Natural killer cell (primary cell): ENCODE measurements around the gene IVNS1ABP. TPM values are rescaled to one million over a fixed set of nuclear protein-coding genes. Genes with fewer than 3 reads are reported as not detected.
A peak's percentile ranks its signal among the peaks of the same experiment; 100 is the strongest.

ENCODE experiments used
- ATAC-seq, 3 donors: fragments of 150-1000 bp in 2 of 3; fragments of 200-7000 bp in 1 of 3; cut with Tn5 transposase; 1 replicate in 1 of 3; 2 replicates in 2 of 3; pipeline ENCODE4 v1.10.0; 2021; ENCODE audit warnings: mild to moderate bottlenecking in 2 of 3, moderate library complexity in 2 of 3
- DNase-seq, 2 donors: peaks; one replicate each; pipeline versions ENCODE4 v3.0.0 to v3.0.0-alpha.2; 2013 to 2021; ENCODE audit warnings: mixed read lengths in 1 of 2
- H3K27ac ChIP-seq: one replicate; pipeline ENCODE4 v1.5.1; 2013; ENCODE audit warnings: mild to moderate bottlenecking, low read length
- H3K27me3 ChIP-seq: one replicate; pipeline ENCODE4 v1.6.1; 2013; ENCODE audit warnings: low read length; ENCODE audit not compliant: control insufficient read depth, insufficient read depth
- H3K36me3 ChIP-seq: one replicate; pipeline ENCODE4 v1.6.1; 2013; ENCODE audit warnings: low read length; ENCODE audit not compliant: control insufficient read depth, insufficient read depth
- H3K4me1 ChIP-seq: one replicate; pipeline ENCODE4 v1.6.1; 2013; ENCODE audit warnings: low read length; ENCODE audit not compliant: control insufficient read depth, insufficient read depth
- H3K4me3 ChIP-seq: one replicate; pipeline ENCODE4 v1.5.1; 2013; ENCODE audit warnings: low read length
- H3K9me3 ChIP-seq: one replicate; pipeline ENCODE4 v1.6.1; 2013; ENCODE audit warnings: low read length; ENCODE audit not compliant: control insufficient read depth, insufficient read depth
- H3K27ac Mint-ChIP-seq, 2 donors: one replicate each; pipeline ENCODE4 v1.8.0; 2022; ENCODE audit warnings: mild to moderate bottlenecking in 2 of 2, mixed read lengths in 2 of 2, moderate library complexity in 1 of 2
- H3K27me3 Mint-ChIP-seq, 2 donors: one replicate each; pipeline ENCODE4 v1.8.0; 2022; ENCODE audit warnings: low read depth in 2 of 2, mixed read lengths in 2 of 2
- H3K36me3 Mint-ChIP-seq: one replicate; pipeline ENCODE4 v1.8.0; 2022; ENCODE audit warnings: mixed read lengths
- H3K4me1 Mint-ChIP-seq, 2 donors: one replicate each; pipeline ENCODE4 v1.8.0; 2022; ENCODE audit warnings: mixed read lengths in 2 of 2
- H3K4me3 Mint-ChIP-seq: one replicate; pipeline ENCODE4 v1.8.0; 2022; ENCODE audit warnings: mild to moderate bottlenecking, moderate library complexity, mixed read lengths
- H3K9me3 Mint-ChIP-seq, 2 donors: one replicate each; pipeline ENCODE4 v1.8.0; 2022; ENCODE audit warnings: mixed read lengths in 2 of 2
- CTCF ChIP-seq: fragments of 200-600 bp; IDR thresholded peaks from one replicate; pipeline ENCODE4 v1.8.0; 2022; ENCODE audit warnings: antibody characterized with exemption
- WGBS: methylation state at CpG from one replicate; pipeline ENCODE4 v1.1.7; 2013; ENCODE audit warnings: missing lambda C conversion rate; ENCODE audit not compliant: insufficient coverage; 5-methylcytosine and 5-hydroxymethylcytosine counted together
- intact Hi-C: fragments of 100-400 bp; cut with micrococcal nuclease; formaldehyde crosslinking; loops from one replicate; pipeline ENCODE4 v1.14.2; 2022
- total RNA-seq, 4 donors: library from RNA; stranded (reverse); fragments of 120-200 nt in 1 of 4; gene quantifications; one replicate each; pipeline versions ENCODE4 v1.2.3 to v1.2.4, GENCODE V29; 2013 to 2022

Gene IVNS1ABP
- total RNA-seq, 3 donors from 2014 or later (not counting 1 experiment from before 2014, with no cell fraction given), result 250 to 394 (median 299) TPM

GRCh38 chr1:185316163-185317033 lies 645 bp downstream of the IVNS1ABP start:
- no peak for TF ChIP-seq CTCF
- Histone ChIP-seq H3K36me3 (peaks cover 4% of the 10 kb centered on the region), H3K4me3 (peak overlapping the region; percentile 99), H3K27ac (peak overlapping the region; percentile 100), H3K27me3 (no peaks in the 10 kb centered on the region), H3K9me3 (no peaks in the 10 kb centered on the region), H3K4me1 (peaks cover 16% of the 10 kb centered on the region)
- ATAC-seq (peak; percentile 55 to 70 (median 56)), DNase-seq (peak; percentile 90)
- intact Hi-C loops, result loop anchor here (1.0 to 10.0 kb wide), 10 partner anchors 23 to 1058 kb away; partner anchors contain the start of genes NIBAN1, ODR4, SWT1 and TPR
- Mint-ChIP-seq H3K36me3 (peaks cover 6% of the 10 kb centered on the region), H3K4me3 (peak overlapping the region; percentile 95), H3K4me1 (peaks cover 61 to 66% of the 10 kb centered on the region in 2 donors), H3K27me3 (no peaks in the 10 kb centered on the region), H3K9me3 (no peaks in the 10 kb centered on the region), H3K27ac (peak overlapping the region; percentile 98 to 99)
- under 1% methylated on average over 88 of the region's 88 CpGs for WGBS

GRCh38 chr1:185315445-185316071 lies 1.5 kb downstream of the IVNS1ABP start:
- H3K4me1 ChIP-seq, result peaks cover 18% of the 10 kb centered on the region
- TF ChIP-seq CTCF, result no peak
- H3K9me3 Mint-ChIP-seq, result no peaks in the 10 kb centered on the region
- ATAC-seq, result no peak
- peak overlapping the region; percentile 95 for H3K4me3 Mint-ChIP-seq
- peak overlapping the region; percentile 98 to 99 for H3K27ac Mint-ChIP-seq
- peak overlapping the region; percentile 100 for H3K27ac ChIP-seq
- H3K36me3 ChIP-seq, result peaks cover 10% of the 10 kb centered on the region
- H3K27me3 Mint-ChIP-seq, result no peaks in the 10 kb centered on the region
- no peak for DNase-seq
- H3K9me3 ChIP-seq, result no peaks in the 10 kb centered on the region
- peak overlapping the region; percentile 99 for H3K4me3 ChIP-seq
- 10% methylated on average over 8 of the region's 8 CpGs for WGBS
- no peaks in the 10 kb centered on the region for H3K27me3 ChIP-seq
- peaks cover 68 to 74% of the 10 kb centered on the region in 2 donors for H3K4me1 Mint-ChIP-seq
- intact Hi-C loops, result loop anchor here (2.0 to 10.0 kb wide), 6 partner anchors 57 to 1059 kb away; partner anchors contain the start of genes NIBAN1, ODR4, SWT1 and TPR
- peaks cover 6% of the 10 kb centered on the region for H3K36me3 Mint-ChIP-seq

- ATAC-seq (no peak), DNase-seq (no peak)
- peak overlapping the region; percentile 11 for H3K4me3 ChIP-seq
- H3K36me3 ChIP-seq, result peaks cover 21% of the 10 kb centered on the region
- H3K9me3 ChIP-seq, result no peaks in the 10 kb centered on the region
- peak overlapping the region; percentile 98 to 99 for H3K27ac Mint-ChIP-seq
- 33% methylated on average over 1 of the region's 1 CpG for WGBS
- H3K4me1 ChIP-seq, result peaks cover 22% of the 10 kb centered on the region
- no peaks in the 10 kb centered on the region for H3K9me3 Mint-ChIP-seq
- H3K27me3 Mint-ChIP-seq, result no peaks in the 10 kb centered on the region
- peaks cover 68 to 80% of the 10 kb centered on the region in 2 donors for H3K4me1 Mint-ChIP-seq
- no peak overlapping the region for H3K27ac ChIP-seq
- TF ChIP-seq CTCF, result no peak
- H3K36me3 Mint-ChIP-seq, result peaks cover 6% of the 10 kb centered on the region
- H3K27me3 ChIP-seq, result no peaks in the 10 kb centered on the region
- intact Hi-C loops, result loop anchor here (10.0 kb wide), 2 partner anchors 470 to 1060 kb away; partner anchors contain the start of genes ODR4 and TPR
- peak overlapping the region; percentile 95 for H3K4me3 Mint-ChIP-seq
These were observed 2.6 kb downstream of the IVNS1ABP start for GRCh38 chr1:185314411-185314810.
